Measurements from ENCODE around the gene CRYBB1.
"Not testable (repeated sequence)": the region's sequence is repeated elsewhere in the genome, so short reads cannot be mapped to it uniquely, and the experiment has no call there.

Gene CRYBB1

DNA sequence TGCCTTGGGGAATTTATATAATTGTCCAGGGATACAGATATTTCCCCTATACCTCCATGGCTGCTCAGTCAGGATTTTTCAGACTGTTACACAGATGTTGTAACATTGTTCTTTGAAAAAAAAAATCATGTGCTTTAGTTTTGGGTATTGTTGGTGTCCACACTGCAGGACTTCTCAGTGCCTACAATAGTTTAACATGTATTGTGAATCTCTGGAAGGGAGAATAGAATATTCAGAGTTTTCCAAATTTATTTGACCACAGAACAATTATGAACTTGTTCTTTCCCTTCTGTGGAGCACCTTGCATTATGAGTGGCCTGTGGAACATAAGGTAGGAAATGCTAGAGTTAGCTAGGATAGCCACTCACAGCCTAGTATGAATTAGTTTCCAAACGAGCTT, 18.5 kb upstream of the CRYBB1 start:
- no peak for DNase-seq (ENCODE audit: low read depth)

- DNase-seq (ENCODE audit: low read depth), result no peak
Measured at GRCh38 chr22:26635117-26635516, 17.3 kb upstream of the CRYBB1 start.

GRCh38 chr22:26634189-26634588, 16.4 kb upstream of the CRYBB1 start:
- no peak for DNase-seq (ENCODE audit: low read depth)

DNA sequence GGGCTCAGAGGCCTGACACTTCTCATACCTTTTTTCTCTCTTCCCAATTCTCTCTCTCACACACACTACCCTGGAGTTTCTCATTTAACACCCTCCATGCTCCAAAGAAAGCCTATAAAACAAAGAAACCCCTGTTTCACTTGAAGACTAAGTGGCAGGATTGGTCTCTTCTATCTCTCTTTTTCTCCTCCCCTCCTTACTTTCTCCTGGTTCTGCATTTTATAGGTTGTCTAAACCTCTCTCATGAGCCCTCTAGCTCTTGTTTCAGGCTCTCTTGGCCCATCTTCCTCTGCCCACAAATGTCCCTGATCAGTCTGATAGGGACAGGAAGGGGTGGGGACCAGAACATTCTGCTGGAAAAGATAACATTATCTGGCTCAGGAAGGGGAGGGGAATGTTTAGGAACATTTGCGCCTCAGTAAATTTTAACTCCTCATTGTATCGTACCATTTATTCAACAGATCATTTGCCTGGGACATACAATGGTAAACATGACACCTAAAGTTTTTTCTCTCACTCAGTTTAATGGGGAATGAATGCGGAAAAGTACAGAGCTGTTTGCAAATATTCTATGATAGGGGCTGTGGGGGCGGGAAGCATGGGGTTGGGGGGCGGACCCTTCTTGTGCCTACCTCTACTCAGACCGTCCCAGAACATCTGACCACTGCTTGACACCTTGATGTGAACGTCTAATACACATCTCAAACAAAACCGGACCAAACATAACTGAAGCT, 14.8 kb upstream of the CRYBB1 start:
- DNase-seq (ENCODE audit: low read depth), result no peak

GRCh38 chr22:26631282-26631681, 13.5 kb upstream of the CRYBB1 start:
- DNase-seq (ENCODE audit: low read depth), result no peak

DNA sequence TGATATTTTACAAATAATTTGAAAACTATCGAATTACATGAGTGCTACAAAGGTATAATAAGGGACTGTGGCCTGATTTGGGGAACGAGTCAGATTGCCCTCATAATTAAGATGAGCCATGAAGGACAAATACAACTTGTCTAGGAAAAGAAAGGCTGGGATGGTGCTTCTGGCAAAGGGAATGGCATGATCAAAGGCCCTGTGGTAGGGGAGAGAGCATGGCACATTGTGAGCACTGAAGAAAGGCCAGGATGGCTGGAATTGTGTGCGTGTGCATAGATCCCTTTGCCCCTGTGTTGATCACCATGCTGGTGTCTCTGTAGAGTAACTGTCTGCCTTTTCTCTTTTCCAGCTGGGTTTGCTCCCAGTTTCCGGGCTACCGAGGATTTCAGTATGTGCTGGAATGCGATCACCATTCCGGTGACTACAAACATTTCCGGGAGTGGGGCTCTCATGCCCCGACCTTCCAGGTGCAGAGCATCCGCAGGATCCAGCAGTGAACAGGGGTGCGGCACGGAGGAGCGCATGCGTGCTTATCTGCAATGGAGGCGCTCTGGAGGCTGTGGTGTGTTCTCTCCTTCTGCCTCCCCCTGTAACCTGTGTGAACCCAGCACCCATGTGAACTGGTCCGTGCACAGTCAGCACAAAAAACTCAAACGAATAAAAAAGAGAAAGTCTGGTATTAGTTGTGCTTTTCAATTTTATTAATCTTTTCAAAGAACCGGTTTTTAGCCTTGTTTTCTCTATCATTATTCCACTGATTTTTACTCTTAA, 12.3 kb upstream of the CRYBB1 start:
- no peak for DNase-seq (ENCODE audit: low read depth)

DNA sequence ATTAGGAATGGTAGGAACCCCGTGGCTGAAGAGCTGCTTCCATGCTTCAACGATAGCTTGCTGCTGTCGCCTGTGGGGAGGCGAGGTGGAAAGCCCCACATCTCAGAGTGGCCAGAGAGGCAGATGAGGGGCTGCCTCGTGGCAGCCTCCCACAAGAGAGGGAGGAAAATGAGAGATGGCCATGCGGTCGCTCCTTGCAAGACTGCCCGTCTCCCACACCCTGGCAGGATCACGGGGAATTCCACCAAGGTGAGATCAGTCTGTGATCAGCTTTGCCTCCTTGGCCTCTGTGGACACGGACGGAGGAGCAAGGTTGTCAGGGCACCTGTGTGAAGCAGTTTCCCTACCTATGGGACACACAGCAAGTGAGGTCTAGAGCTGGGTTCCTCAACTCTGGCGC, 7.0 kb upstream of the CRYBB1 start:
- DNase-seq (ENCODE audit: low read depth), result no peak

GRCh38 chr22:26623984-26624383, 6.2 kb upstream of the CRYBB1 start:
- DNase-seq (ENCODE audit: low read depth), result no peak

DNA sequence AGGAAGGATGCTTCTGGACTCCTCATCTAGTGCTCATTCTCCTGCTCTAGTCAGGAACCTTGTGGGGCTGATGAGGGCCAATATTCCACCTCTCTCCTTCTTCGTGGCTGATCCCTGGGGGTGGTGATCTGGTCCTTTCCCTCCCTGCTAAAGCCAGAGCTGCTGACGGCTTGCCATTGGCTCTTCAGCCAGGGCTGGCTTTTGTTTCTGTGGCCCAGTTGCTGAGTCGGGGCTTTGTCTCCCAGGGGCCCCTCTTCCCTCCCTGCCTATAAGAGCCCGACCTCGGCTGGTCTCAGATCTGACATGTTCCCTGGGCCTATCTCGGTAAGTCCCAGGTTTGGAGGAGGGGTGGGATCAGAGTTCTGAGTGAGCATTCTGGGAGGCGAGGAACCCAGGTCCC, 3.8 kb upstream of the CRYBB1 start, which contains the start of gene CRYBA4:
TSS of gene CRYBA4 (plus strand) at position 301 of the 400 bp plus-strand sequence. CDS start 634 bp downstream, outside the sequence.
- no peak for DNase-seq (ENCODE audit: low read depth)

DNA sequence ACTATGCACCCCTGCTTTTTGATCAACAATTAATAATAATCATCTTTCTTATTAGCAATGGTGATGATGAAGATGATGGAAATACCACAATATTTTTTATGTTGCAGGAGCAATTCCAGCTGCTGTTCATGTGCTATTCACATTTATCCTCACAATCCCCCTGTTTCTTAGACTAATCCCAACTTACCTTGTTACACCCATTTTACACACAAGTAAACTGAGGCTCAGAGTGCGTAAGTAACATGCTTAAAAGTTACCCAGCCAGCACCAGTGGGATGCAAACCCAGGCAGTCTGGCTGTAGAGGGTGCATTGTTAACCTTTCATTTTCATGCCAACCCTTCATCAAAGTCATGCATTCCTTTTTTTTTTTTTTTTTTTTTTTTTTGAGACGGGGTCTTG, 2.4 kb upstream of the CRYBB1 start:
- DNase-seq (ENCODE audit: low read depth), result no peak

DNA sequence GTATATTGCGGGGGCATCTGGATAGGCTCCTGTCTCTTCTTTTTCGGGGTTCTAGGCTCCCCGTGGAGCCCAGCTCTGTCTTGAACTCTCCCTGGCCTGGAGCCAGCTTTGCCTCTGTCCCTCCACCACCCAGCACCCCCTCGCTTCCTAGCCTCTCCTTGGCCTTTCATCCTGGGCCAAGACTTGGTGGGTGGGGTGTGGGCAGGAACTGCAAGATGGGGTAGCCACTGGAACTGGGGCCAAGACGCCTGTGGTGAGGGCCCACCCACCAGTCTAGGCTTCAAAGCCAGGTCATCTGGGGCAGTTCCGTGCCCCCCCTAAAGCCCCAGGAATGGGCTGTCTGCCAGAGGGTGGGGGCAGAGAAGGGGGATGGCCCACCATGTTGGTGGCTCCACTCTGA, 1.7 kb upstream of the CRYBB1 start:
- no peak for DNase-seq (ENCODE audit: low read depth)

DNA sequence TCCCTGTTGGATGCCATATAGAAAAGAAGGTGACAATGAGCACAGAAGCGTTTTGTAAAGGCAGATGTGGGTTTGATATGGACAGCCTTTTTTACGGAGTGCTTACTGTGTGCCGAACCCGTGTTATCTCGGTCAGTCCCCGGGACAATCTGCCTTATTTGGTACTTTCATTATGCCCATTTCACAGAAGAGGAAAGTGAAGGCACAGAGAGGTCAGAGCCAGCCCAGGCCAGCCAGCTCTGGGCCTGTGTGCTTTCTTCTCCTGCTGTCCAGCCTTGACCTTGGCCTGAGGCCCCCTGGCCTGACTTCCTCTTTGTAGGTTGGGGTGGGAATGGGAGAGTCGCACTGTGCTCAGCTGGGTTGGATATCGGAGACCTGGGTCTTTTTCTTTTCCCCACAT, 628 bp upstream of the CRYBB1 start:
- no peak for DNase-seq (ENCODE audit: low read depth)

- DNase-seq (ENCODE audit: low read depth), result no peak
Measured at GRCh38 chr22:26616650-26617049, 1.2 kb downstream of the CRYBB1 start.

DNA sequence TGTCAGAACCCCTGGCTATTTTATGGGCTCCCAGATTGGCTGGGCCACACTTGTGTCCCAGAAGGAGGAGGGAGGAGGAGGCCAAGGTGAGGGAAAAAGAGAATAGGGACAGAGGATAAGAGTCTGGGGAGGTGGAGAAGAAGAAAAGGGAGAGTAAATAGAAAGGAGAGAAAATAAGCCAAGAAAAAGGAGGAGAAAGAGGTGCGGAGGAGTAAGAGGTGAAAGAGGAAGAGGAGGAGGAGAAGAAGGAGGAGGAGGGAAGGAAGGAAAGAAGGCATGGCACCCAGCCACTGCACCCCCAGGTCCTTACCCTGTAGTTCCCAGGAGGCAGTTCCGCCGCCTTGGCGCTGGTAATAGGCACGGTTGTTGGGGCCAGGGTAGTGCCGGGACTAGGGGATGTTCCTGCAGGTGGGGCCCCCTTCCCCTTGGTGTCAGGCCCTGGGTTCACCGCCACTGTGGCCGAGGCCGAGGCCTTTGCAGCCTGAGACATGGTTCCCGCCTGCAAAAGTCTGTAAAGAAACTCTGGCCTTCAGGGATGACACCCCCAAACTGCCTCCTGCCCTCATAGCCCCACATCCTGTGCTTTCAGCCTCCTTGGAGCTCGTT, 1.9 kb downstream of the CRYBB1 start:
- DNase-seq (ENCODE audit: low read depth), result no peak

- no peak for DNase-seq (ENCODE audit: low read depth)
Measured at GRCh38 chr22:26615149-26615548, 2.7 kb downstream of the CRYBB1 start.

GRCh38 chr22:26614322-26614721, 3.5 kb downstream of the CRYBB1 start:
- no peak for DNase-seq (ENCODE audit: low read depth)

DNA sequence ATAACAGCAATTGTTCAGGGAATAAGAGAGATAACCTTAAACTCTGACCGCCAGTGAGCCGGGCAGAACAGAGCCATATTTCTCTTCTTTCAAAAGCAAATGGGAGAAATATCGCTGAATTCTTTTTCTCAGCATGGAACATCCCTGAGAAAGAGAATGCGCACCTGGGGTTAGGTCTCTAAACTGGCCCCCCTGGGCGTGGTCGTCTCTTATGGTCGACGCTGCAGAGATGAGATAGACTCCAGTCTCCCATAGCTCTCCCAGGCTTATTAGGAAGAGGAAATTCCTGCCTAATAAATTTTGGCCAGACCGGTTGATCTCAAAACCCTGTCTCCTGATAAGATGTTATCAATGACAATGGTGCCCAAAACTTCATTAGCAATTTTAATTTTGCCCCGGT, 4.1 kb downstream of the CRYBB1 start:
- DNase-seq (ENCODE audit: low read depth), result not testable (repeated sequence)

DNA sequence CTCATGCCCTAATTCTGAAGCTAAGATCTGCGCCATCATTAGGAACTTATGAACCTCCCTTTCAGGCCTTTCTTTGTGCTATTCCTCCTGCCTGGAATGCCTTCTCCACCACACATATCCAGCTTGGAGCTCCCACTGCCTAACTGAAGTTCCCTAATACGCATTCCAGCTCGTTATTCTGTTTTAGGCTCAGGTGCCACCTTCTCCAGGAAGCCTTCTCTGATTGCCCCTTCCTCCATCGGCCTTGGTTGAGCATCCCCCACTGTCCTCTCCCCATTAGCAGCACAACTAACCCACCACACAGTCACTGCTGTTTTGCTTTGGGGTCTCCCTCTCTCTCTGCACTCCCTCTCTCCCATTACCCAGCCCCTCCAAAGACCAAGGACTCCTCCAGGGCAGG, 5.2 kb downstream of the CRYBB1 start:
- DNase-seq (ENCODE audit: low read depth), result no peak

GRCh38 chr22:26610996-26611395, 6.8 kb downstream of the CRYBB1 start:
- DNase-seq (ENCODE audit: low read depth), result no peak

DNA sequence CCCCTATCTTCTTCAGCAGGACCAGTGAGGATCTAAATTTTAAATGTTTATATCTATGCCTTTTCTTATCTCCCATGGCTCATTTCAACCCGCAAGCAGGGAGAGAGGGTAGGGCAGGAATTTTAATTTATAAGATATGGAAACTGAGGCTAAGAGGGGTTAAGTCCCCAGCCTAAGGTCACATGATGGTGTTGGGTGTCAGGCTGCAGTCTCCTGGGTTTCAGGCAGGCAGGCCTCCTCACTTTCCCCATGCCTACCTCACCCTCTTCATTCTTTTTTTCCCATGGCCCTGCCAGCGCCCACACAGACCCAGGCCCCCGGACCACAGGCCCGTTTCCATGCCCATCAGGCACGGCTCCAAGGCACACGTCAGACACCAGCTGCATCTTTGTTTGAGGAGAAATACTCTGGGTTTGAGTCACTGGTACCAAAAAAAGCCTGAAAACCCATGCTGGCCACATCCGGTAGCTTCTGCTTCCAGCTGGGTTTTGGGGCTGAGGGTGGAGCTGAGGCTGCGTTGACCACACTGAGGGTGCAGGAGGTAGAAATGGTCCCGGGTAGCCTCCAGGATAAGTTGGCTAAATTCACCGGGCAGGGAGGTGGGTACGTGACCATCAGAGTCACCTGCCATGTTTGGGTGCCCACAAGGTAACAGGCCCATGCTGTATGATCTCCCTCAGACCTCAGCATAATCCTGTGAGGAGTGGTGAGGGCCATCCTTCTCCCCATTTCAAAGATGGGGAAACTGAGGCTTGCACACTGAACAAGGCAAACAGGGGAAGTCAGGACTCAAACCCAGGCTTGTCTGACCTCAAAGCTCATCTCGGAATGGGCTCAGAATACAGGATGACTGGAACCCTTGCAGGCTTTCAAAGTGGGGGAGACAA, 7.5 kb downstream of the CRYBB1 start:
- DNase-seq (ENCODE audit: low read depth), result no peak

DNA sequence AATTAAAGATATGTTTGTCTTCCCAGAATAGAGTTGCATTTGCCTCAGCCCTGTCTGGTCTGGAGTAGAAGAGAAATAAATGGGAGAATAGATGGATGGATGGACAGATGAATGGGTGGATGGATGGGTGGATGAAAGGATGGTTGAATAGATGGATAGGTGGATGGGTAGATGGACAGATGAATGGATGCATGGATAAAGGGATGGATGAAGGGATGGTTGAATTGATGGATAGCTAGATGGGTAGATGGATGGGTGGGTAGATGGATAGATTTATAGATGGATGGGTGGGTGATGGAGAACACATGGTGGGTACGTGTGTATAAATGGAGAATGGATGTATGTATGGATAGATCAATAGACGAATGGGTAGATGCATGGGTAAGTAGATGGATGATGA, 8.5 kb downstream of the CRYBB1 start:
- no peak for DNase-seq (ENCODE audit: low read depth)

- no peak for DNase-seq (ENCODE audit: low read depth)
Measured at GRCh38 chr22:26608129-26608528, 9.7 kb downstream of the CRYBB1 start.

Data from stimulated activated CD8-positive, alpha-beta memory T cell treated with anti-CD3 and anti-CD28 coated beads, Interleukin-15, amount 100 ng/mL, for 24 hours (primary cell).